Mammary epithelial cell (primary cell): ENCODE results near the gene DNAH10.

Experiments
- EZH2 ChIP-seq: IDR thresholded peaks from 2 replicates; pipeline ENCODE4 v1.6.1; 2012; ENCODE audit warnings: low read length, inconsistent platforms, borderline replicate concordance
- TF ChIP-seq, protein P1 (sequence below), 2 donors: IDR thresholded peaks in 1 of 2; conservative IDR thresholded peaks in 1 of 2; 2 replicates each; pipeline ENCODE4 v1.5.1; 2011 to 2012; ENCODE audit warnings: inconsistent platforms in 2 of 2, low read length in 2 of 2, mild to moderate bottlenecking in 2 of 2, control low read depth in 1 of 2, low read depth in 1 of 2; ENCODE audit not compliant: insufficient read depth in 1 of 2; ENCODE audit errors: extremely low read depth in 1 of 2

- TF ChIP-seq, protein P1, sequence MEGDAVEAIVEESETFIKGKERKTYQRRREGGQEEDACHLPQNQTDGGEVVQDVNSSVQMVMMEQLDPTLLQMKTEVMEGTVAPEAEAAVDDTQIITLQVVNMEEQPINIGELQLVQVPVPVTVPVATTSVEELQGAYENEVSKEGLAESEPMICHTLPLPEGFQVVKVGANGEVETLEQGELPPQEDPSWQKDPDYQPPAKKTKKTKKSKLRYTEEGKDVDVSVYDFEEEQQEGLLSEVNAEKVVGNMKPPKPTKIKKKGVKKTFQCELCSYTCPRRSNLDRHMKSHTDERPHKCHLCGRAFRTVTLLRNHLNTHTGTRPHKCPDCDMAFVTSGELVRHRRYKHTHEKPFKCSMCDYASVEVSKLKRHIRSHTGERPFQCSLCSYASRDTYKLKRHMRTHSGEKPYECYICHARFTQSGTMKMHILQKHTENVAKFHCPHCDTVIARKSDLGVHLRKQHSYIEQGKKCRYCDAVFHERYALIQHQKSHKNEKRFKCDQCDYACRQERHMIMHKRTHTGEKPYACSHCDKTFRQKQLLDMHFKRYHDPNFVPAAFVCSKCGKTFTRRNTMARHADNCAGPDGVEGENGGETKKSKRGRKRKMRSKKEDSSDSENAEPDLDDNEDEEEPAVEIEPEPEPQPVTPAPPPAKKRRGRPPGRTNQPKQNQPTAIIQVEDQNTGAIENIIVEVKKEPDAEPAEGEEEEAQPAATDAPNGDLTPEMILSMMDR (conservative IDR thresholded peaks at IDR 0.05 in 1 of 2, IDR thresholded peaks at IDR 0.05 in 1 of 2; ENCODE audit: extremely low read depth in 1 of 2, insufficient read depth in 1 of 2, low read depth in 1 of 2, low read length in 2 of 2): no peak
- TF ChIP-seq EZH2: no peak
These were observed 94.6 kb downstream of the DNAH10 start for GRCh38 chr12:123856681-123857080.
